ENCODE measurements around the gene TMEM132C.

TMEM132C gene

DNA sequence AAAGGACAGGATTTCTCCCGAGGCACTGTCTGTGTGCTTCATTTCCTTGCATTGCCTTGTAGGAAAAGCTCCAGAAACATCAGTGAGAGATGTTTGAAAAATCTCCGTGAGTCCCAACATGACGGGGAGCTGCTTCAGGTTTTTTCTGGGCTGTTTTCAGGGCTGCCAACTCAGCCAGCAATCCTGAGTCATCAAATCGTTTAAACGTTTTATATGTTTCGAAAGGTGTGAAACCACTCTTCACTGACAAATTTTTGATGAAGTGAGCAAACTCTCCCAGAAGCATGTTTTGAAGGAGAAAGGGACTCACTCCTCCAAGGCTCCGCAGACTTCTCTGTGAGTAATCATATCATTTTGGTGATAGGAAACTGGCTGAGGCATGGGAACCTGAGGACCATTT is 240.5 kb downstream of the TMEM132C start:
- no peak for DNase-seq

DNA sequence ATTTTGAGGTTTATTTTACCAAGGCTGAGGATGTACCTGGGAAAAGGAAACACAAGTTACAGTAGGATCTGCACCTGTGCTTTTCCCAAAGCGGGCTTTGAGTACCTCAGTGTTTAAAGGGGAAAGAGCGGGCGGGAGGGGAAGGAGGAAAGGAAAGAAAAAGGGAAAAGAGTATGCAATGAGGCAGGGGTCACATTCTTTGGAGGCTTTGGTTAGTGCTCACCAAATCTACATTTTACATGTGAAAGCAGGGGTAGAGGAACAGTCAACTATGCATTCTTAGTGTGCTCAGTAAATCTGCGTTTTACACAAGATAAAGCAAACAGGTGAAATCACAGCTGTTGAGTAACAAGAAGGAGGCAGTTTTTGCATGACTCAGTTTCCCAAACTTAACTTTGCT is 242.2 kb downstream of the TMEM132C start:
- no peak for DNase-seq

- no peak for DNase-seq
Measured at GRCh38 chr12:128510511-128510910, 243.5 kb downstream of the TMEM132C start.

- no peak for DNase-seq
Measured at GRCh38 chr12:128513331-128513730, 246.4 kb downstream of the TMEM132C start.

GRCh38 chr12:128513831-128514230 is 246.9 kb downstream of the TMEM132C start:
- no peak for DNase-seq

- DNase-seq, result no peak
Measured at GRCh38 chr12:128518644-128519043, 251.7 kb downstream of the TMEM132C start.

- DNase-seq, result no peak
Measured at GRCh38 chr12:128519426-128519825, 252.5 kb downstream of the TMEM132C start.

DNA sequence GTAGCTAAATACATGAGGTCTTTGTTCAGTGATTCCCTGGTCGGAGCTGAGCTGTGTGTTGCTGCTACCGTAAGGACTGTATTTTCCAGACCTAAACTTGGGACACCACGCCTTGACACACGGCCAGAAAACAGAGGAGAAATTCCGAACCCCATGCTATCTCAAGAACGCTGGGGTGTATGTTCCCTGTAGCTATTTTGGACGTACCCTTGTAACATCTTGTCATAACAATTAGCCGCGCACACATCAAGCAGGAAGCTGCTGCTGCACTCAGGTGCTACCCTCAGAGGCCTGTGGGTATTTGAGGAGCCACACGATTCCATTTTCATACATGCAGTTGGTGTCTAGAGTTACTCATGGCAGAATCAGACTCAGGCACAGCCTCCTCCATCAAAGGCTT is 255.0 kb downstream of the TMEM132C start:
- DNase-seq, result no peak

DNA sequence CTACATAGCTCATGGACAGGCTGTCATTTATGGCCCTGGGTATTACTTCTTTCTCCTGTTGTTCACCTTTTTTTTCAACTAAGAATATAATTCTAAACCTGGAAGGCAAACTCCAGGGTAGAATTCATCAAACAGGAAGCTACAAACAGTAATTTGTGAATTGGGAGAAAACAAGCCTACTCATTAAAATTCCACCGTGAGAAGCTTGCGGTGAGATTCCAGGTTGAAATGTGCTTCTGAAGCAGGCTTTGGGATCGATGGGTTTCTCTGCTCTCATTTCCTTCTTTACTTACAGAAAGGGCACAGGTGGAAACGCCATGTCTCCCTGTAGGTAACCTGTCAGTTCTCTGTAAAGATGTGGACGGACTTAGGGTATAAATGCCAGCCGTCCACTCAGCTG is 257.5 kb downstream of the TMEM132C start:
- no peak for DNase-seq

- DNase-seq, result no peak
Measured at GRCh38 chr12:128531170-128531569, 264.2 kb downstream of the TMEM132C start.

DNA sequence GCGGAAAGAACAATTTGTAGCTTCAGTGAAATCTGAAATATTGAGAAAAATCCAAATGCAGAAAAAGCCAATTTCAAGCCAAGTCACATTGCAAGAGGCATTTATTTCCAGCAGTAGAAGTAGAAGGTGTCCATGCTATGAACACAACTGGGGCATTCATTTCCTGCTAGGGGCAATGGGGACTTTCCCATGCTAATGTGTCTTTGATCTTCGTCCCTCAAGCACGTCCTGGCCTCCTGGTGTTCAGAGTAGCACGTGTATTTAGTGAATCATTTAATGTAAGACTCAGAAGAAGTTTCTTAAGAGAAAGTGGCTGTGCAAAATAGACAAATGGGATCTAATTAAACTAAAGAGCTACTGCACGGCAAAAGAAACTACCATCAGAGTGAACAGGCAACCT is 267.9 kb downstream of the TMEM132C start:
- DNase-seq, result no peak

DNA sequence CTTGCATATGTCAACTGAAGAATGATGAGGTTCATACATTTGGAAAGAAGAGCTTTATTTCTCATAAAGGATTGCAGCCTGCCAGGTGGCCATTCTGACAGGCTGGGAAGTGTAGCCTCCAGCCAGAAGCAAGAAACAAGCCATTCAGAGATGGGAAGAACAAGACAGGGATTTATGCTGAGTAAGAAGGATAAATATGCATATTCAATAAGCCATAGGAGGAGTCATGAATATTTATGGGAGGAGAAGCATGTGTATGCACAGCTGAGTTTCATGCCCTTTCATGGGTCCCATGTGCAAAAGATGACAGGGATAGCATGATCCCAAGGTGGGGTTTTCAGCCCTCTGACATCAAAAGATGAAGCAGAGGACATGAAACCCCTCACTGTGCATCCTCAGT is 269.8 kb downstream of the TMEM132C start:
- DNase-seq, result no peak

GRCh38 chr12:128537668-128538067 is 270.7 kb downstream of the TMEM132C start:
- DNase-seq, result no peak

GRCh38 chr12:128542844-128543243 is 275.9 kb downstream of the TMEM132C start:
- DNase-seq, result no peak

DNA sequence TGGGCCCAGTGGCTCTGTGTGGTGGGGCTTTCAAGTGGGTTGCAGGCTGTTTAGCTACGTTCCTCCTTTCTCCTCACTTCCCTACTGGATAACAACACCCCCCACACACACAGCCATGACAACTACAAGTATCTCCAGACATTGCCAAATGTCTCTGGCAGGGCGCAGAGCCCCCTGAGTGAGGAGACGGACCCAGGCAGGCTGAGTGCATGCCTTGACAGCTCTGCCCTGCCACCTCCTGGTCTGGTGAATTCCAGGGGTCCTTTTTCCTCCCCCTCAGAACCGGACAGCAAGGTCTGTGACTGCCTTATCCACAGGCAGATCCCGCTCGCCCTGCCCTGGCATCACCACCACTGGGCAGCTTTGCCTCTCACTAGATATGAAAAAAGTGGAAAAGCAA is 276.5 kb downstream of the TMEM132C start:
- DNase-seq, result no peak

DNA sequence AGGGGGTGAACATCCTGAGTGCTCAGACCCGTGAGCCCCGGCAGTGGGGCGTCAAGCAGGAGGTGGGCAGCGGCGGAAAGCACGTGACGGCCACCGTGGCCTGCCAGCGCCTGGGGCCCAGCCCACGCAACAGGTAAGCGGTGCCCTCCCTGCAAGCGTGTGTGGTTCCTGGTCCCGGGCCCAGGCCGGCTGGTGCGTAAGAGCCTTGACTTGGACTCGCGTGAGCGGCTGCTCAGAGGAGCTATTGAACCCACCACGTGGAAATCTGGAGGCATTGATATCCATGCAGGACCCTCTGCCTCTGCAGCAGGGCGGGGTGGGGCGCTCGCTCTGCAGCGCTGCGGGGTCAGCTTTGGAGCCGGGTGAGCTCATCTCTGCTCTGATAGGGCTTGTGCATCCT is 277.0 kb downstream of the TMEM132C start:
- no peak for DNase-seq

DNA sequence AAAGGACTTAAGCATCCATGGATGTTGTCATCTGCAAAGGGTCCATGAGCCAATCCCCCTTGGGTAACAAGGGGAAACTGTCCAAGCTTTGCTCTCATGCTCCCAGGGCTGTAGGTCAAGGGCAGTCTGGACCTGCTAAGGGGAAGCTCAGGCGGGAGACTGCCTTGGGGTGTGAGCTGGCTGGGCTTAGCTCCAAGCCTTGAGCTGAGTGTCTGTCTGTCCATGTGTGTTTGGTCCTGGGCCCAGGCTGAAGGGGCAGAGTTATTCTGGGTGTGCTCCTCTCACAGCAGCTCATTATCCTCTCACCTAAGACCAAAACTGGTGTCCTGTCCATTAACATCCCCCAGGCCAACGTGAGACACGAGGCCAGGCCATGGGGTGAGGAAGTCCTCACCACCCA is 282.0 kb downstream of the TMEM132C start:
- no peak for DNase-seq

DNA sequence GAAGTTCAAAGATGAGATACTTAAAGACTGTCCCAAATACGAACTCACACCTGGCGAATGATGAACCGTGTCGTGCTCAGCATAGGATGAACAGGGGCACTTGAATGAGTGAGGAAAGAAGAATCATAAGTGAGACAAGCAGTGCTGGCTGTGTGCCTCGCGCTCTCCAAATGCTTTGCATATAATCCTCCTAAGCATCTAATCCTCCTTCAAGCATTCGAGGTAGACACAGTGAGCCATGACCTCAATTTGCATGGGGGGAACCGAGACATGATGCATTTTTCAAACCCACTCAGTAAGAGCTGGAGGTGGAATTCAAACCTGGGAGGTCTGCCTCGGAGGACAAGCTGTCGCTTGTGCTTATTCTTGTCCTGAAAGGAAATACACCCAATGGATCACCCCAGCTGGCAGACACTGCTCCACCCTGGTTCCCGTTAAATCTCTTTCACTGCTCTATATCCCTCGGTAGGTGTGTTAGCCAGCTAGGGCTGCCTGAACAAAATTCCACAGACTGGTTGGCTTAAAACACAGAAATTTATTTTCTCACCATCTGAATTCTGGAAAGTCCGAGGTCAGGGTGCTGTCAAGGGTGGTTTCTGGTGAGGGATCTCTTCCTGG is 282.7 kb downstream of the TMEM132C start:
- no peak for DNase-seq

- no peak for DNase-seq
Measured at GRCh38 chr12:128551266-128551665, 284.3 kb downstream of the TMEM132C start.

- DNase-seq, result no peak
Measured at GRCh38 chr12:128554546-128555304, 287.8 kb downstream of the TMEM132C start.

DNA sequence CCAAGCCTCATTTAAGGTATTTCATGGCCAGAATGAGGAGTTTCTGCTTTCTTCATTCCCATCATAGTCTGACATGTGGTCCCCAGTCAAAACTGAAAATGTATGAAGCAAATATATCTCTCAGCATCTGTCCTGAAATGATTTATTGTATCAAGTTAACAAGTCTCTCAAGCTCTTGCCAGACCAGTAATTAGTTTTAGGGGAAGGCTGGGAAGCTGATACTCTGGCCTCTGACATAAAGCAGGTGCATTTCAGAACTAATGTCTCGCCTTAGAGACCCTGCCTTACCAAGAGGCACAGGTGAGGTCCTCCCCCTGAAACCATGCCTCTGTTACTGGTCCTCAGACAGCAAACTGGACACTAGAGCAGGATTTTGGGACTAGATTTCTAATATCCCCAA is 290.3 kb downstream of the TMEM132C start:
- DNase-seq, result no peak

DNA sequence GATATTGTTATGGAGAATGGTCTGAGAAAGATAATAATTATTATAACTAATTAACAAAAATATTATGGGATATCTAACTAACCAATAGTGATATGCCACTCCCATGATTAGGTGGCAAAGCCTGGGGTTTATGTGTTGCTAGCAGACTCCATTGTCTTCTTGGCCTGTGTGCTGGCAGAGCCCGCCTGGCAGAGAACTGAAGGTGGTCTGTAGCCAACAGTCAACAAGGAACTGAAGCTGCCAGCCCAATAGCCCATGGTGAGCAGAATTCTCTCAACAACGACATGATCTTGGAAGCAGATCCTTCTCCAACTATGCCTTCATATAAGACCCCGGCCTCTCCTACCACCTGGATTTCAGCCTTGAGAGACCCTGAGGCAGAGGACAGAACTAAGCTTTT is 298.0 kb downstream of the TMEM132C start:
- DNase-seq, result no peak

GRCh38 chr12:128567730-128568129 is 300.8 kb downstream of the TMEM132C start:
- DNase-seq, result no peak

- DNase-seq, result no peak
Measured at GRCh38 chr12:128570191-128571065, 303.5 kb downstream of the TMEM132C start.

Data from hematopoietic multipotent progenitor cell treated with erythropoietin and hydrocortisone succinate and interleukin-3 and kit ligand, for 8 days (in vitro differentiated cells).